NCI-H226 (cell line): ENCODE results near the gene ZNF91.
"Not testable (repeated sequence)": the region's sequence is repeated elsewhere in the genome, so short reads cannot be mapped to it uniquely, and the experiment has no call there.

Experiments used
- DNase-seq: peaks from one replicate; pipeline ENCODE4 v3.0.0-alpha.2; 2015

Gene ZNF91

DNA sequence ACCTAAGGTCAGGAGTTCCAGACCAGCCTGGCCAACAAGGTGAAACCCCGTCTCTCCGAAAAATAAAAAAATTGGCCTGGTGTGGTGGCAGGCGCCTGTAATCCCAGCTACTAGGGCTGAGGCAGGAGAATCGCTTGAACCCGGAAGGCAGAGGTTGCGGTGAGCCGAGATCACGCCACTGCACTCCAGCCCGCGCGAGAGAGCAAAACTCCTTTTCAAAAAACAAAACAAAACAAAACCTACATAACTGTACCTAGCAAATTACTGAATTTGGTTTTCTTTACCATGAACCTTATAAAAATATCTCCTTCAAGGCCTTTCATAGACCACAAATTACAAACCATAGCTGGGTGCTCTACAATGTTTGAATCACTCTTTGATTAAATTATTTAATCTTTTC is 760 bp downstream of the ZNF91 start:
- DNase-seq: peak; percentile 11

DNA sequence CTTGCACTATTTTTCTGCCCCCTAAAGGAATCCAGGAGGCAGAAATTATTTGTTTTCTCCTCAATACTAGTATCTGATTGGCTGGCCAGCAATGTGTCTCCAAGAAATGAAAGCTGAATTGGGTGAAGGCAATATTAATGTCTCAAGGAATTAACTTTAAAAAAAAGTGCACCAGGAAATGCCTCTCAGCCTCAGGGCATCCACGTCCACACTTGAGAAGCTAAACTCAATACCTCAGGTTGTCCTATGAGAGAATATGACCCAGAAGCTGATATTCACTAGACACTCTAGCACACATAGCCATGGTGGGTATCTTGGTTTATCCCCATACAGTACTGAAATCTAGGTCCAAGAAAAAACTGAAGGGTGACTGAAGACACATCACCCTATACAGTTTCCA is 2.1 kb downstream of the ZNF91 start:
- DNase-seq: no peak

DNA sequence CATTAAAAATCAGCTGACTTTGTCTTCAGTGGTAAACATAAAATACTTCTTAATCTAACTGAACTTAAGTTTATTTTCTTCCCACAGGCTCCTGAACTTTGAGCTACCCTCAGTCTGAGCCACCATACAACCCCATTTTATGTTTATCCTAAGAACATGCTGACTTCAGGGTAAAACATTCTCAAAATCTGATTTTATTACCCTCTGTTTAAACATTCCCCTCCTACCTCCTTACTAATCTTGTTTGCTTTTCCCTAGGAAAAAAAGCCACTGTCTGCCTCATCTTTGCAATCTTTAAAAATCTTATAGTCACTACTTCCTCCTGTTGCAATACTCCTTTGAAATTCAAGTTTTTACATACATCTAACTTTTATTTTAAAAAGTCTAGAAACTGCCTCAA is 4.0 kb downstream of the ZNF91 start:
- no peak for DNase-seq

- no peak for DNase-seq
Measured at GRCh38 chr19:23385404-23385803, 9.9 kb downstream of the ZNF91 start.

DNA sequence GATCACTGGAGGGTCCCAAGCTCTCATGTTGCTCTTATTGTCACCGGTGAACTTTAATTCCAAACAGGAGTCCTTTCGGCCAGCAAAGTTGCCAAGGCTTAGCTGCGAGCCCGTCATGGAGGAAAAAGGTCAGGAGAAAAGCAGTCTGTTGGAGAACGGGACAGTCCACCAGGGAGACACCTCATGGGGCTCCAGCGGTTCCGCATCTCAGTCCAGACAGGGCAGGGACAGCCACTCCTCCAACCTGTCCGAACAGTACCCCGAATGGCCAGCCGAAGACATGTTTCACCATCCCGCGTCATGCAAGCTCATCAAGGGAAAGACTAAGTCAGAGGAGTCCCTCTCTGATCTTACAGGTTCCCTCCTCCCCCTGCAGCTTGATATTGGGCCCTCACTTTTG is 10.4 kb downstream of the ZNF91 start:
- no peak for DNase-seq

GRCh38 chr19:23384166-23384565 is 11.1 kb downstream of the ZNF91 start:
- DNase-seq: no peak

DNA sequence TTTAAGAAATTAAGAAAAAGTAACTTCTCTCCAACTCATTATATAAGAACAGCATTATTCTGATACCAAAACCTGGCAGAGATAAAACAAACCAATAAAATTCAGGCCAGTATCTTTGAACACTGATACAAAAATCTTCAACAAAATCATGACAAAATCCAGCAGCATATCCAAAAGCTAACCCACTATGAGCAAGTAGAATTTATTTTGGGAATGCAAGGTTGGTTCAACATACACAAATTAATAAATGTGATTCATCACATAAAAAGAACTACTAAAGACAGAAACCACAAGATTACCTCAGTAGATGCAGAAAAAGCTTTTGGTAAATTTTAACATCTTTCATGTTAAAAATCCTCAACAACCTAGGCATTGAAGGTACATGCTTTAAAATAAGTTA is 12.3 kb downstream of the ZNF91 start:
- no peak for DNase-seq

DNA sequence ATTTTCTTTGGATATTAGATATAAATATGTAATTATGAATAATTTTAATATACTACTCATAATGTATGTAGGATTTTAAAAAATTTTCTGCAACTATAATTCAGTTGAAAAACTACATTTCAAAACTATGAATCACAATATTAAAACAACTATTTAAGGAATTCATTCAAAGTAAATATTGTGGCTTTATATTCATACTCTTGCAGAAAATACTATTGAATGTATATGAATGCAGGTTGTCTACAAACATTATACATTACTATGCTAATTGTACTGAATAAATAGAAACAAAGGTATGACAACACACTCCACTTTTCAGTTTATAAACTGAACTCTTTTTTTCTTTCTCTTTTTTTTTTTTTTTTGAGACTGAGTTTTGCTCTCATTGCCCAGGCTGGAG is 14.2 kb downstream of the ZNF91 start:
- no peak for DNase-seq

DNA sequence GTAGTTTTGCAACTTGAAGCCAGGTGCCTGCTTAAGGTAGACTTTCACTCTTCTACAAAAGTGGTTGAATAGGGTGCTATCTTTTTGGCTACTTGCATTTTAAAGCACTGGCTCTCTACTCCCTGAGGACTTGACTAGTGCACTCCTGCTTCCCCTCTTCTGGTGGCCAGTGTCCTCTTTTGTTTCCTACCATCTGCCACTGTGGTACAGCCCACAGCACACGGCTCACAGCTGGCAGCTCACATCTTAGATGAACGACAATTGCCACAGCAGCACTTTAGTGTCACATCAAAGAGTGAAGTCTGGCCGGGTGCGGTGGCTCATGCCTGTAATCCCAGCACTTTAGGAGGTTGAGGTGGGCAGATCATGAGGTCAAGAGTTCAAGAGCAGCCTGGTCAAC is 15.6 kb downstream of the ZNF91 start:
- not testable (repeated sequence) for DNase-seq

DNA sequence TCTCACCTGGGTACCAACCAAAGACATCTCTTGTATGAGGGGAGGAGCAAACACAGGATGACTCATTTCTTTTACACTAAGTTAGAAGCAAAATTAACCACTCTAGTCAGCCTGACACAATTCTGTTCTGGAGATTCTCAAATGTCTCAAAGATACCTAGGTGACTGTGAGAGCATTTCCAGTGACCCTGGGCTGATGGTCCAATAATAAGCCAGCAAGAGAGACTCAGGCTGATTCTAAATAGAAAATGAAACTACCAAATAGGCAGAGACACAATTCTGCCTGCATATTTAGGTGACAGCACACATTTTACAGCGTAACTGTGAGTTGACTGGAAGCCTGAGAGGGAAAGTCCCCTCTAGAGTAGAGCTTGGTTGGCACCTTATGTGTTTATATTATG is 16.3 kb downstream of the ZNF91 start:
- DNase-seq: peak; percentile 16

- no peak for DNase-seq
Measured at GRCh38 chr19:23377276-23377675, 18.0 kb downstream of the ZNF91 start.

GRCh38 chr19:23366437-23366836 is 28.8 kb downstream of the ZNF91 start:
- no peak for DNase-seq

DNA sequence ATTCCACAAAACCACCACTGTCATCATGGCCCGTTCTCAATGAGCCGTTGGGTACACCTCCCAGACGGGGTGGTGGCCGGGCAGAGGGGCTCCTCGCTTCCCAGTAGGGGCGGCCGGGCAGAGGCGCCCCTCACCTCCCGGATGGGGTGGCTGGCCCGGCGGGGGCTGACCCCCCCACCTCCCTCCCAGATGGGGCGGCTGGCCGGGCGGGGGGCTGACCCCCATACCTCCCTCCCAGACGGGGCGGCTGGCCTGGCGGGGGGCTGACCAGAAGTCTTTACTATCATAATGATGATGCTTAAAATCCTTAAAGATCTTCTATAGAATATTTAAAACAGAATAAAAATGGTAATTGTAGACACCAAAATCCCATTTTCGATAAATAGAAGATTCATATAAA is 29.2 kb downstream of the ZNF91 start:
- DNase-seq: not testable (repeated sequence)

DNA sequence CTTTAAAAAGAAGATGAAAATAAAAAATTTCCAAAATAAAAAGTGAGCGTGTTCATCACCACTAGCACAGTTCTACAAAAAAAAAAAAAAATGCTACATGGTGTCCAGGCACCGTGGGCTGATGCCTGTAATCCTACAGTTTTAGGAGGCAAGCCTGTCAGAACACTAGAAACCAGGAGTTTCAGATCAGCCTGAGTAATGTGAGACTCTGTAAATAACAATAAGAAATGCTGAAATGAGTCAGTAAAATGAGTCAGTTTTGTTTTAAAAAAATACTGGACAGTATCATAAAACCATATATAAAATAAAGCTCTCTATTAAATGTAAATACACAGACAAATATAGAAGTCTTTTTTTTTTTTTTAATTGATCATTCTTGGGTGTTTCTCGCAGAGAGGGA is 30.0 kb downstream of the ZNF91 start:
- DNase-seq: no peak

- DNase-seq: not testable (repeated sequence)
Measured at GRCh38 chr19:23361843-23362242, 33.4 kb downstream of the ZNF91 start.

GRCh38 chr19:23351806-23352205 is 43.5 kb downstream of the ZNF91 start:
- DNase-seq: no peak

DNA sequence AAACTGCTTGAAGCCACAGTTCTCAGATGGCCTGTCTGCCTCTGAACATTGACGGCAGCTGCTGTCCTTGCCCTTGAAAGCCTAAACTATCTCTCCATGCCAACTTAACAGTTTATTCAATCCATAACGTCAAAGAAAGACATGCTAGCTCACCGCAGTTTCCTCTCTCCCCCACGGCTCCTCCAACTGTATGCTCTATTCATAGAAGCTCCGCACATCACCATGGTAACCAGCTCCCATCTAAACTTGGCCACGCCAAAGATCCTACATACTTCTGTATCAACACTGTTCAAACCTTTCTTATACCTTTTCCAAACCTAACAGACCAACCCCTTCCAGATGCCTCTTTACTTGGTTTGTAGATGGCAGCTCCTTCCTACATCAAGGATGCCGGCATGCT is 48.6 kb downstream of the ZNF91 start:
- DNase-seq: no peak

DNA sequence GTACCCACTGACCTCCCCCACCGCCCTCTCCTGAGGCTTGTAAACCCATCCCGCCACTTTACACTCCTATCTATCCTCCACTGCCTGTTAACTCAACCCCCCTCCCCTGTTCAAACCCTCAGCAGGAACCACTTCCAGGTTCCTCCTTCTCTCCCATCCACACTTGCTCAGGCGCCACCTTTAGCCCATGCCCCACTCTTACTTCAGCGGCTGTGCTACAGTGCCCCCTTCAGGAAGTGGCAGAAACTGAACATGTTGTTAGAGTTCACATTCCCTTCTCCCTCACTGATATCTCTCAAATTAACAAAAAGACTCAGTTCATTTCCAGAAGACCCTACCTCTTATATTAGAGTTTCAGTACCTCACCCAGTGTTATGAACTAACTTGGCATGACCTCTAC is 49.4 kb downstream of the ZNF91 start:
- DNase-seq: no peak

DNA sequence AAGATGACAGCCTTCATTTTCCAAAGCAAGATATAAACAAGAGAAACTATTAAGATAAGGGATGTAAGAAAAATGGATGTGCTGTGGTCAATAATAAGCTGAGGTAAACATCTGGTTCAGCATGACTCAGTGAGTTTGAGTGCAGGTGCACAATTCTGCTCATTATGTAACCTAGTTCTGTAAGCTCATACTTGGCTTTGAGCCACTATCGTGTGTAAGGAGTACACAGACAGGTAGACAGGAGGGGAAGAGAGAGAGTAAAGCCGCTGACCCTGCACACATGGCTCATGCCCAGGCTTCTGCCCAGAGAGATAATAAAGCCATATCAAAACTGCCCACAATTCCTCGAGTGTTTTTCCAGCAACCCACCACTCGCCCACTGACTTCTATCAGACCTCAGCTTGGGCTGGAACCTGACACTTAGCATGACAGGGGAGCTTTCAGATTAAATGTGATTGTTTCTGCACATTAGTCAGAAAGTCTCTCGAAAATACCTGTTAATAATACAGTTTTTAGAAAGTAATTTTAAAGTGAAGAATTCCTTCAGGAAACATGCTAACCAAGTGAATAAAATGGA is 51.7 kb downstream of the ZNF91 start:
- no peak for DNase-seq

DNA sequence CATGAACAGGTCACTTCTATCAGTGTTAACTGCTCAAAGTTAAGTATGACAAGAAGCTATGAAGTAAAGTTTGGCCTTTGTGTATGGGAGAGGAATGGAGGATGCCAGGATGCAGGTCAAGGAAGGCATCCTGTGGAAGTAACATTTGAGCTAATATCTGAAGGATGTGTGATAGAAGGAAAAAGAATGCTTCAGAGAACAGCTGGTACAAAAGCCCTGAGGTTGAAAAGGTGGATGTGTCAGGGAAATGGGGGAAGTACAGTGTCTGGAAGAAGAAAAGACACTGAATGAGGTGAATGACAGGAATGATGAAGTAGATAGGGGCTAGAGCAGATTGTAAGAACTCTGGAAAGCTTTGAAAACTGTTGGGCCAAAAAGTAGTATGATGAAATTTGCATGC is 67.1 kb downstream of the ZNF91 start:
- no peak for DNase-seq

DNA sequence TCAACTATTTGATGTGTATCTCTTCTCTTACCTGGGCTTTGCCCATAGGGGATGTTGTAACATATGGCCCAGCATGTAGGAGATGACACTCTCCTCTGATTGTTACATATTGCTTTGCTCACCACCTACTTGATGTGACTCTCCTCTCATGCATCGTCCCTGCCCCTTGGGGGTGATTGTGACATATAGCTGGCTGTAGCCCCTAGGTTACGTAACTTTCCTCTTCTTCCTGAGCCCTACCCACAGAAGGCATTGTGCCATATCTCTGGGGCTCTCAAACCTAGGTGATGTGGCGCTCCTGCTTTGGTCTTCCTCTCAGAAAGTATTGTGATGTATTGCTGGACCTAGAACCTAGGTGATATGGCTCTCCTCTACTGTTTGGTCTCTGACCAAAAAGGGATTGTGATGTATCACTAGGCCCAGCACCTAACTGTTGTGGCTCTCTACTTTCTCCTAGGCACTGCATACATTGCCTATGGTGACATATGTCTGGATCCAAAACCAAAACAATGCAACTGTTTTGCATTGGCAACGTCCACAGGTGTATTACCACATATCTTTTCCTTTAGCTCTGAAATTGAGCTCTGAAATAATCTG is 73.2 kb downstream of the ZNF91 start:
- DNase-seq: no peak

GRCh38 chr19:23321403-23321802 is 73.9 kb downstream of the ZNF91 start:
- not testable (repeated sequence) for DNase-seq

- not testable (repeated sequence) for DNase-seq
Measured at GRCh38 chr19:23319571-23319970, 75.7 kb downstream of the ZNF91 start.

- DNase-seq: not testable (repeated sequence)
Measured at GRCh38 chr19:23318941-23319340, 76.3 kb downstream of the ZNF91 start.

- DNase-seq: no peak
Measured at GRCh38 chr19:23318143-23318542, 77.1 kb downstream of the ZNF91 start.
